ENCODE measurements around the gene PEX7. TPM values are rescaled to one million over a fixed set of nuclear protein-coding genes. Genes with fewer than 3 reads are reported as not detected.
"Not testable (repeated sequence)": the region's sequence is repeated elsewhere in the genome, so short reads cannot be mapped to it uniquely, and the experiment has no call there.

The PEX7 gene
- total and polyA plus RNA-seq, 5 donors = 6.1 to 10.8 (median 6.9) TPM

DNA sequence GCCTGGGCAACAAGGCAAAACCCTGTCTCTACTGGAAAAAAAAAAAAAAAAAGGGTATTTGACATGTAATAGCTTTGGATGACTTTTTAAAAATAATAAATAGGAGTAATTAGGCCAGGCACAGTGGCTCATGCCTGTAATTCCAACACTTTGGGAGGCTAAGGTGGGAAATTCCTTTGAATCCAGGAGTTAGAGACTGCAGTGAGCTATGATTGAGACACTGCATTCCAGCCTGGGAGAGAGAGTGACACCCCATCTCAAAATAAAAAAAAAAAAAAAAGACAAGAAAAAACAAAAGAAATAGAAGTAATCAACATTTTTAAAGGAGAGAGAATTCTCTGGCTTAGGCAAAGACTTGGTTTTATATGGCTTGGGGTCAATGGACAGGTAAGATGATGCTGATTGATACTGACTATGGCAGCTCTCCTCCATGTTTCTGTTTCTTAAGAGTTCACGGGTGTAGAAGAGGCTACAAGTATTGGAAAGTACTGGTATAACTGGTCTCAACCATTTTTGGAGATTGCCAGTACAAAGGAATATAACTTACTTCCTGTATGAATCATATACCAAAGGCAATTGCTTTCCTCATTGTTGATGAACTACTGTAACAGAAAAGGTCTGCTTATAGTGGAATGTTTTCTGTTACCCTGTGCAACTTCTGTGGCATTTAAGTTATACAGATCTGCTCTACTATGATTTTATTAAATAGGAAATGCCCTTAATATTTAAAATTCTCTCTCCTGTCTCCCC lies 40.2 kb upstream of the PEX7 start:
- 66% methylated on average over 1 of the region's 1 CpG for WGBS
- ATAC-seq = no peak
- Histone ChIP-seq H3K9me3 (ENCODE audit: control insufficient read depth, low read length) (no peaks in the 10 kb centered on the region), H3K27ac (ENCODE audit: low read length) (no peak overlapping the region), H3K27me3 (ENCODE audit: control insufficient read depth, insufficient read depth) (no peaks in the 10 kb centered on the region), H3K4me3 (ENCODE audit: low read length) (no peak overlapping the region), H3K4me1 (ENCODE audit: control insufficient read depth, insufficient read depth, low read length) (peaks cover 10% of the 10 kb centered on the region)
- no peak for DNase-seq
- intact Hi-C loops (cut with DNase I) = no loop called here

DNA sequence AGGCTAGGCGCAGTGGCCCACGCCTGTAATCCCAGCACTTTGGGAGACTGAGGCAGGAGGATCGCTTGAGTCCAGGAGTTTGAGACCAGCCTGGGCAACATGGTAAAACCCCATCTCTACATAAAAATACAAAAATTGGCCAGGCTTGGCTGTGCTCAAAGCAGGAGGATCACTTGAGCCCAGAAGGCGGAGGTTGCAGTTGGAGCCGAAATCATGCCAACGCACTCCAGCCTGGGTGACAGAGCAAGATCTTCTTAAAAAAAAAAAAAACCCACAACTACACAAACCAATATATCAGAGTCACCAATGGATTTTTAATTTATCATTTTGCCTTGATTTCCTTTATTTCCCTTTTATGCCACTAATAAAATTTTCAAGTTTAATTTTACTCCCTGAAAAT lies 39.4 kb upstream of the PEX7 start:
- no peaks in the 10 kb centered on the region for H3K9me3 ChIP-seq (ENCODE audit: control insufficient read depth, low read length)
- DNase-seq = no peak
- intact Hi-C loops (cut with DNase I) = no loop called here
- no peak overlapping the region for H3K27ac ChIP-seq (ENCODE audit: low read length)
- H3K4me3 ChIP-seq (ENCODE audit: low read length) = no peak overlapping the region
- H3K27me3 ChIP-seq (ENCODE audit: control insufficient read depth, insufficient read depth) = no peaks in the 10 kb centered on the region
- WGBS = 93% methylated on average over 6 of the region's 6 CpGs
- no peak for ATAC-seq
- H3K4me1 ChIP-seq (ENCODE audit: control insufficient read depth, insufficient read depth, low read length) = peaks cover 10% of the 10 kb centered on the region

DNA sequence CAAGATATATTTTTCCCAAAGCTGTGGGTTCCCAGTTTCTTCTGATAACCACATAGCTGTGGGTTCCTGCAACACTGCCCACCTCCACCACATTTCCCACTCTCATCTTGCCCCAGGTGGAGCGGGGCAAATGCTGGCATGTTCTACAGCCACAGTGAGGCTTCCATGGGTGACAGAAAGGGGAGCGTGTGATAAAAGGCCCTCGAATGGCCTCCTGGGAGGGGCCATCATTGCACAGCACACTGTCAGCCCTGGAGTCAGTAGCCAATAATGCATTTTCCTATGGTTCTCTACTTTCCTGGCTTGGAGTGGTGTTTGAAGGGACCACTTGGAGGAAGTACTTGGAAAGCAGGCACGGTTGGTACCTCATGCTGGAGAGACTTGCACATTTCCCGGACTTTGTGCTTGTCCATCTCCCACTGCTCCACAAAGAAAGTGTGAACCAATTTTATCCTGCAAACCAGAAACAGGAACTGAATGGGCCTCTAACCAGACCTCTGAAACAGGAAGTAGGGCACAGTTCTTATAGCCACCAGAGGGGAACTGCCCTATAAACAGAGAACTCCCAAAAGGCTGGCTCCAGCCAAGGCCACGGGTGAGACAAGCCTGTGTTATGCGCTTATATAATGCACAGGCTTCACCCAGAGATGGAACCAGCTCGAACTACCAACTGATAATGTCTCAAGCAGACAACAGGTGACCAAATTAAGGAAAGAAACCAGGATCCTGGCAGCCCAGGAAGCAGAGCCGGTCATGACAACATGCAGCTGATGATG lies 38.7 kb upstream of the PEX7 start:
- DNase-seq = peak in 2 of 3 donors; percentile 23 to 69
- peak; percentile 69 to 70 for ATAC-seq
- no peaks in the 10 kb centered on the region for H3K9me3 ChIP-seq (ENCODE audit: control insufficient read depth, low read length)
- no peaks in the 10 kb centered on the region for H3K27me3 ChIP-seq (ENCODE audit: control insufficient read depth, insufficient read depth)
- intact Hi-C loops (cut with DNase I) = no loop called here
- WGBS = 73% methylated on average over 9 of the region's 9 CpGs
- peak overlapping the region; percentile 23 for H3K4me3 ChIP-seq (ENCODE audit: low read length)
- H3K27ac ChIP-seq (ENCODE audit: low read length) = peak overlapping the region; percentile 44
- peaks cover 10% of the 10 kb centered on the region for H3K4me1 ChIP-seq (ENCODE audit: control insufficient read depth, insufficient read depth, low read length)

DNA sequence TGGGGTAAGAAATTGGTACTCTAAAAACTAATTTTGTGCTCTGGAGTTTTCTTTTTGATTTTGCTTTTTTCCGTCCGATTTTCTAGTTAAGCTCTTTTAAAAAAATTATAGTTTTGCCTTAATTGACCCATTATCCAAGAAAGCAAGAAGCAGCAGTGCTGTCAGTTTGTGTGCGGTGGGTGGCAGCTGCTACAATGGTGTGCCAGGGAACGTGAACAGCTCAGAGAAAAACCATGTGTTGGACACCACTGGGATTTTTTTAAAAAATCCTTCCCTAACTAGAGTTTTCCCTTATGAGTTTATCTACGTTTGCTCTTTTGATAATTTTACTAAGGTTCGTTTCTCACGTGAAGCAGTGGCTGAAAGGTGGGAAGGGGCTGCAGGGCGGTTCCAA lies 38.1 kb upstream of the PEX7 start:
- H3K27ac ChIP-seq (ENCODE audit: low read length) = peak overlapping the region; percentile 44
- ATAC-seq (no peak), DNase-seq (no peak)
- intact Hi-C loops (cut with DNase I) = no loop called here
- no peaks in the 10 kb centered on the region for H3K9me3 ChIP-seq (ENCODE audit: control insufficient read depth, low read length)
- H3K27me3 ChIP-seq (ENCODE audit: control insufficient read depth, insufficient read depth) = no peaks in the 10 kb centered on the region
- peaks cover 10% of the 10 kb centered on the region for H3K4me1 ChIP-seq (ENCODE audit: control insufficient read depth, insufficient read depth, low read length)
- peak overlapping the region; percentile 28 for H3K4me3 ChIP-seq (ENCODE audit: low read length)
- WGBS = 66% methylated on average over 8 of the region's 8 CpGs

DNA sequence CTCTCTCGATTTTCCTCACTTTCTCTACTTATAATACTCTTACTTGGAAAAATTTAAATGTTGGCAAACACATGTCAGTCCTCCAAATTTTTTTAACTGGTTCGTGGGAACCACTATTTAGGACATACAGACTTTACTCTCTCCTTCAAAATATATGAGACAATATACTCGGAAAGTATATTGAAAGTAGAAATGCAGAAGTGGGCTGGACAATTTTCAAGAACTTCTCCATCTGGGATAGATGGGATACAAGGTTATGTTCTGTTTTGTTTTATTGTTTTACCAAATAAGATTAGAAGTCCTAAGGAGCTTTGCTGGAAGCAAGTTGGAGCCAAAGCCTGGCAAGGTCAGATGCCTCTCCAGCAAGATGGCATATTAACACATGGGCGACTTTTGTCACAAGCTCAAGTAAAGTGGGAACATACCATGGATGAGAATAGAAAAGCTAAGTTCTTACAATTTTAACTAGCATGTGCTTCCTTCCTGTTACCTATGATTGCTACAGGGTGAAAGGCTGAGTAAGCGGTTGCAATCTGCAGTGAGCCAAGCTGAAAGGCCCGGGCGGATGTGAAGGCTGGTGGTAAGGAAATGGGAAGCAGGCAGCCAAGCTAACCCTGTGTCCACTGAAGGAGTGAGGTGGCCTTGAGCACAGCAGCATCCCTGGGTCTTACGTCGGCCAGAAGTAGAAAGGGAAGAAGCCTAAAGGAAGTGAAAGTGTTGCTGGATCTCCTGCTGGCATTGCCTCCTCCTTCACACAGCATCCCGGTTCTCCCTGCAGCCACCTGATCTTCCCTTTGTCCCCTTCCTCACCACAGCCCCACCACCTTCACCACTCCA lies 37.3 kb upstream of the PEX7 start:
- no peak overlapping the region for H3K27ac ChIP-seq (ENCODE audit: low read length)
- intact Hi-C loops (cut with DNase I) = no loop called here
- DNase-seq (peak; percentile 54 to 77 (median 77)), ATAC-seq (peak; percentile 74 to 77)
- H3K9me3 ChIP-seq (ENCODE audit: control insufficient read depth, low read length) = no peaks in the 10 kb centered on the region
- peak overlapping the region; percentile 28 for H3K4me3 ChIP-seq (ENCODE audit: low read length)
- WGBS = 61% methylated on average over 10 of the region's 10 CpGs
- peaks cover 6% of the 10 kb centered on the region for H3K4me1 ChIP-seq (ENCODE audit: control insufficient read depth, insufficient read depth, low read length)
- H3K27me3 ChIP-seq (ENCODE audit: control insufficient read depth, insufficient read depth) = no peaks in the 10 kb centered on the region

DNA sequence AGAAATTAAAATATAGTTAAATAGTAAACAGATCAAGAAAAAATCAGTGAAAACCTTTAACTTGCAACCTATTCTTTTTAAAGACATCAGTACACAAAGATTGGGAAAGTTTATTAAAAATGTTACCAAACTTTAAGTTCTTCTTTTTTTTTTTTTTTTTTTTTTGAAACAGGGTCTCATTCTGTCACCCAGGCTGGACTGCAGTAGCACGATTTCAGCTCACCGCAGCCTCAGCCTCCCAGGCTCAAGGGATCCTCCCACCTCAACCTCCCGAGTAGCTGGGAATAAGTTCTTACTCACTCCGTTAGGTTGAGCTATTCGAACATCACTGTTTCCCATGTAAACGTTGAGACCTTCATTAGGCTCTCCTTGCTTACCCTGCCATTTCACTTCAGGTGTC lies 35.7 kb upstream of the PEX7 start:
- ATAC-seq (no peak), DNase-seq (no peak)
- Histone ChIP-seq H3K27me3 (ENCODE audit: control insufficient read depth, insufficient read depth) (no peaks in the 10 kb centered on the region), H3K27ac (ENCODE audit: low read length) (no peak overlapping the region), H3K9me3 (ENCODE audit: control insufficient read depth, low read length) (no peaks in the 10 kb centered on the region), H3K4me1 (ENCODE audit: control insufficient read depth, insufficient read depth, low read length) (peaks cover 3% of the 10 kb centered on the region), H3K4me3 (ENCODE audit: low read length) (no peak overlapping the region)
- intact Hi-C loops (cut with DNase I) = no loop called here
- WGBS = 86% methylated on average over 6 of the region's 6 CpGs

DNA sequence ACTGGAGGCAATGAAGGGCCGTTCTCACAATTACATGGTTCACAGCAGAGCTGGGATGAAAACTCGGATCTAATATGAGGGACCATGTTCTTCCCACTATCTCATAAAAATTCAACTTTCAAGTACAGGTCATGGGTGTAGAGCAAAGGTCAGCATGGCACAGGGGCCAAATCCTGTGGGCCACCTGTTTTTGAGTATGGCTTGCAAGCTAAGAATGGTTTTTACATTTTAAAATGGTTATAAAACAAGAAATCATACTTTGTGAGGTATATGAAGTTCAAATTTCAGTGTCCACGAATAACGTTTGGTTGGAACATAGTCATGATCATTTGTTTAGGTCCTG lies 34.7 kb upstream of the PEX7 start:
- Histone ChIP-seq H3K9me3 (ENCODE audit: control insufficient read depth, low read length) (no peaks in the 10 kb centered on the region), H3K27me3 (ENCODE audit: control insufficient read depth, insufficient read depth) (no peaks in the 10 kb centered on the region), H3K27ac (ENCODE audit: low read length) (no peak overlapping the region), H3K4me3 (ENCODE audit: low read length) (no peak overlapping the region), H3K4me1 (ENCODE audit: control insufficient read depth, insufficient read depth, low read length) (peaks cover 3% of the 10 kb centered on the region)
- DNase-seq (no peak), ATAC-seq (no peak)
- WGBS = 70% methylated on average over 4 of the region's 4 CpGs
- intact Hi-C loops (cut with DNase I) = no loop called here

DNA sequence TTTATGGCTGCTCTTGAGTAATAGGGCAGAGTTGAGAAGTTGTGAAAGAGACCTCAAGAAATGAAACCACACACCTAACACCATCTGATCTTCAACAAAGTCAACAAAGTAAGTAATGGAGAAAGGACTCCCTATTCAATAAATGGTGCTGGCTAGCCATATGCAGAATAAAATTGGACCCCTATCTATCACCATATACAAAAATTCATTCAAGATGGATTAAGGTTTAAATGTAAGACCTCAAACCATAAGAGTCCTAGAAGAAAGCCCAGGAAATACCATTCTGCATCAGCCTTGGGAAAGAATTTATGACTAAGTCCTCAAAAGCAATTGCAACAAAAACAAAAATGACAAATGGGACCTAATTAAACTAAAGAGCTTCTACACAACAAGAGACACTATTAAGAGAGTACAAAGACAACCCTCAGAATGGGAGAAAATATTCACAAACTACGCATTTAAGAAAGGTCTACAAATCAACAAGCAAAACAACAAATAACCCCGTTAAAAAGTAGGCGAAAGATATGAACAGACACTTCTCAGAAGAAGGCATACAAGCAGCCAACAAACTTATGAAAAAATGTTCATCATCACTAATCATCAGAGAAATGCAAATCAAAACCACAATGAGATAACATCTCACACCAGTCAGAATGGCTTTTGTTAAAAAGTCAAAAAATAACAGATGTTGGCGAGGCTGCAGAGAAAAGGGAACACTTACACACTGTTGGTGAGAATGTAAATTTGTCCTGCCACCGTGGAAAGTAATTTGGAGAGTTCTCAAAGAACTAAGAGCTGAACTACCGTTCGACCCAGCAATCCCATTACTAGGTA lies 34.1 kb upstream of the PEX7 start:
- 72% methylated on average over 7 of the region's 7 CpGs for WGBS
- H3K27ac ChIP-seq (ENCODE audit: low read length) = no peak overlapping the region
- intact Hi-C loops (cut with DNase I) = no loop called here

DNA sequence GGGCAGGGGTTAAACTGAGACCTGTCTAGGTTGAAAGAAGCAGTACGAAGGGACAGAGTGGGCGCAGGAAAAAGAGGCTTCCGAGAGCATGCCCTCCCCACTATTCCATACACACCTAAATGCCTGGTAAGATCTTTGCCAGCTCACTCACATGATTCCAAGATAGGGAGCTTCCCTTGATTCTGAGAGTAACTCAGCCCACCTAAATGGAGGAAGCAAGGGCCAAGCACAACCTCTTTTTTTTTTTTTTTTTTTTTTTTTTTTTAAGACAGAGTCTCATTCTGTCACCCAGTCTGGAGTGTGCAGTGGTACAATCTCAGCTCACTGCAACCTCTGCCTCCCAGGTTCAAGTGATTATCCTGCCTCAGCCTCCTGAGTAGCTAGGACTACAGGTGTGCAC lies 33.0 kb upstream of the PEX7 start:
- H3K27me3 ChIP-seq (ENCODE audit: control insufficient read depth, insufficient read depth); intact Hi-C loops (cut with DNase I); H3K4me1 ChIP-seq (ENCODE audit: control insufficient read depth, insufficient read depth, low read length); H3K9me3 ChIP-seq (ENCODE audit: control insufficient read depth, low read length); H3K27ac ChIP-seq (ENCODE audit: low read length); H3K4me3 ChIP-seq (ENCODE audit: low read length); ATAC-seq; DNase-seq: not testable (repeated sequence)
- WGBS = 84% methylated on average over 3 of the region's 3 CpGs

More for the DNA sequence above, 34.1 kb upstream of the PEX7 start:
- Histone ChIP-seq H3K9me3 (ENCODE audit: control insufficient read depth, low read length) (no peaks in the 10 kb centered on the region), H3K27me3 (ENCODE audit: control insufficient read depth, insufficient read depth) (no peaks in the 10 kb centered on the region), H3K4me1 (ENCODE audit: control insufficient read depth, insufficient read depth, low read length) (peaks cover 3% of the 10 kb centered on the region), H3K4me3 (ENCODE audit: low read length) (no peak overlapping the region)
- no peak for ATAC-seq
- DNase-seq = no peak
